ENCODE data around the gene LCMT1.
"Not testable (repeated sequence)": the region's sequence is repeated elsewhere in the genome, so short reads cannot be mapped to it uniquely, and the experiment has no call there.

The LCMT1 gene

DNA sequence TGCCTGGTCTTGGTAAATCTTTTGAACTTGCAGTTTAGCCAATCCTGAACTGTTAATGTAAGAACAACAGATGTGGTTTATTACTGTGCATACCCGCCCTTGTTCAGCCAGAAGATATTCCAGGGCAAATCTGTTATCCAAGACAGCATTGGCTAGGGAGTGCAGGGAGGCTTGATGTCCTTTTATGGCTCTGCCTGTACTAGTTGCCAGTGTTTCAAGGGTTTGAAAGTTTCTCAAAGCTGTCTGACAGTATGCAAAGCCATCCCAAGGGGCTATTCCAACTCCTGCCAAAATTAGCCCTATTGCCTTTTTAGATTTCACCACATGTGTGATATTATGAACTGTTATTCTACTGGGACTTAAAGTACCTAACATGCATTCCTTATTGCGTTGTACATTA is 30.1 kb downstream of the LCMT1 start:
- DNase-seq (ENCODE audit: low read depth in 2 of 2) = no peak

- DNase-seq (ENCODE audit: low read depth in 2 of 2) = no peak
Observed at GRCh38 chr16:25143928-25144327, 32.4 kb downstream of the LCMT1 start.

- no peak for DNase-seq (ENCODE audit: low read depth in 2 of 2)
Observed at GRCh38 chr16:25148568-25149215, 37.1 kb downstream of the LCMT1 start.

- no peak for DNase-seq (ENCODE audit: low read depth in 2 of 2)
Observed at GRCh38 chr16:25151996-25152395, 40.5 kb downstream of the LCMT1 start.

GRCh38 chr16:25155553-25156460 is 44.3 kb downstream of the LCMT1 start:
- no peak for DNase-seq (ENCODE audit: low read depth in 2 of 2)

DNA sequence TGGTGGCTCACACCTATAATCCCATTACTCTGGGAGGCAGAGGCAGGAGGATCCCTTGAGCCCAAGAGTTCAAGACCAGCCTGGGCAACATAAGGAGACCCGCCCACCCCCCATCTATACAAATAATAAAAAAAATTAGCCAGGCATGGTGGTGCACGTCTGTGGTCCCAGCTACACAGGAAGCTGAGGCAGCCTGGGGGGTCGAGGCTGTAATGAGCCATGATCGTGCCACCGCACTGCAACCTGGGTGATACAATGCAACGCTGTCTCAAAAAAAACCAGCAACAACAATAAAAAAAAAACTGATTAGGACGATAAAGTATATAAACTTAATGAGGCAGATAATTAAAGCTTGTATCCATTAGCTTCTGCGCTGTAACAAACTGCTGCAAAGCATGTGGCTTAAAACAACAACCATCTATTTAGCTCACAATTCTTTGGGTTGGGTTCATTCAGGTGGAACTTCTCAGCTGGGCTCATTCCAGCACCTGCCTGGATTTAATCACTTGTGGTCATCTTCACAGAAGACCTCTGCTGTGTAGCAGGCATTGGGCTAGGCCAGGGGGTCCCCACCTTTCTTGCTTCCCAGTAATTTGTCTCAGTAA is 45.8 kb downstream of the LCMT1 start:
- no peak for DNase-seq (ENCODE audit: low read depth in 2 of 2)

- DNase-seq (ENCODE audit: low read depth in 2 of 2) = no peak
Observed at GRCh38 chr16:25158401-25158800, 46.9 kb downstream of the LCMT1 start.

GRCh38 chr16:25161753-25162367 is 50.3 kb downstream of the LCMT1 start:
- no peak for DNase-seq (ENCODE audit: low read depth in 2 of 2)

- no peak for DNase-seq (ENCODE audit: low read depth in 2 of 2)
Observed at GRCh38 chr16:25163683-25164082, 52.1 kb downstream of the LCMT1 start.

DNA sequence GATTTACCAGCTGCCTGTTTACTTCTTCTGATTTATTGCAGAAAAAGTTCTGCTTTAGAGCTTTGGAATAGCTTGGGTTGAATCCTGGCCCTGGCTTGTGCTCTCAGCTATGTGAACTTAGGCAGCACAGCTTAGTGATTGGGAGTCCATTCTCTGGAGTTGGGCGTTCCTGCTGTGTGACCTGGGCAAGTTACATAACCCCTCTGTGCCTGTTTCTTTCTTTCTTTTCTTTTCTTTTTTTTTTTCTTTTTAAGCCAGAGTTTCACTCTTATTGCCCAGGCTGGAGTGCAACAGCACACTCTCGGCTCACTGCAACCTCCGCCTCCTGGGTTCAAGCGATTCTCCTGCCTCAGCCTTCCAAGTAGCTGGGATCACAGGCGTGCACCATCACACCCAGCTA is 53.7 kb downstream of the LCMT1 start:
- DNase-seq (ENCODE audit: low read depth in 2 of 2) = no peak

DNA sequence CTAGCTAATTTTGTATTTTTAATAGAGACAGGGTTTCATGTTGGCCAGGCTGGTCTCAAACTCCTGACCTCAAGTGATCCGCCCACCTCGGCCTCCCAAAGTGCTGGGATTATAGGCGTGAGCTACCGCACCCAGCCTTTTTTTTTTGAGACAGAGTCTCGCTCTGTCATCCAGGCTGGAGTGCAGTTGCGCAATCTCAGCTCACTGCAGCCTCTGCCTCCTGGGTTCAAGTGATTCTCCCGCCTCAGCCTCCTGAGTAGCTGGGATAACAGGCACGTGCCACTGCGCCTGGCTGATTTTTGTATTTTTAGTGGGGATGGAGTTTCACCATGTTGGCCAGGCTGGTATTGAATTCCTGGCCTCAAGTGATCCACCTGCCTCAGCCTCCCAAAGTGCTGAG is 56.4 kb downstream of the LCMT1 start:
- DNase-seq (ENCODE audit: low read depth in 2 of 2) = not testable (repeated sequence)

DNA sequence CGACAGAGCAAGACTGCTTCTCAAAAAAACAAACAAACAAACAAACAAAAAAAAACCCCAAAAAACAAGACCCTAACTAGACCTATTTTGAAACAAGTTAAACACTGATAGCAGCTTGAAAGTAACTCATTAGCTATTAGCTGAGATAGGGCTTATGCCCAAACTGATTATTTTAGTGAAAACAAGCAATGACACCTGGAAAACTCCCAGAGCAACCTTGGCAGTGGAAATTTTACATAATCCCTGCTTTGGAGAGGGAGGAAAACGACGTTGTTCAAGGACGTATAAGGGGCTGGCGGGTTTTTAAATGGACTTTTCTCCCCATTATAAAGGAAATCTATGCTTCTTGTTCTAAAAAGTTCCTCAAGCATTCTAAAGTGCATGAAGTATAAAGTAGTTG is 59.8 kb downstream of the LCMT1 start:
- no peak for DNase-seq (ENCODE audit: low read depth in 2 of 2)

DNA sequence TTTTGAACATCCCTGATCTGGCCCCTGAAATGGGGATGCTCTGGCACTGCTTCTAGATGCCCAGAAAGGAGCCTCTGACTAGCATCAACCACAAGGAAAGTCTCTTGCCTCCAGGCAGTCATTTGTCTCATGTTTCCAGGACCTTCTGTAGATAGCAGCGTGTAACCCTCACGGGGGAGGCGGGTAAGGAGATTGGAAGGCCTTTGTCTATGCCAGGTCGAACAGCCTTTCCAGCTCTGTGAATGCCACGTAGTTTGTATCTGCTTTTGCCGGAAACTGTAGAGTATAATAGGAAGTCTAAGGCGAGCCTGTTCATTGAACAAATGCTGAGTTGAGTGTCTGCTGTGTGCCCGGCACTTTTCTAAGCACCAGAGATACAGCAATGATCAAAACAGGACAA is 61.3 kb downstream of the LCMT1 start:
- DNase-seq (ENCODE audit: low read depth in 2 of 2) = no peak

DNA sequence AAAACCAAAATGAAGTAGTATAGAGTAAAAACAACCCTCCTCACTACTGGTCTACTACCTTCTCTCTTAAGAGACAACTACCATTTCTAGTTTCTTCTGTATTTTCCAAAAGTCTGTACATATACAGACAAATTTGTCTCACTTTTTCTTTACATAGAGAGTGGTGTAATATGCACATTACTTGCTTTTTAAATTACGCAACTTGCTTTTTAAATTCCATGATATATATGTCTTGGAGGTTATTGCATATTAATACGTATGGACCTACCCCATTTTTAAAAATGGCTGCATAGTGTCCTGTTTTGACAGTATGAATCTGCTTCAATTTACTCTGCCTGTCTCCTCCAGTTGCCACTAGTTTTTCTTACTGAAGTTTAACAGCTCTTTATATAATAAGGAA is 62.7 kb downstream of the LCMT1 start:
- DNase-seq (ENCODE audit: low read depth in 2 of 2) = no peak

DNA sequence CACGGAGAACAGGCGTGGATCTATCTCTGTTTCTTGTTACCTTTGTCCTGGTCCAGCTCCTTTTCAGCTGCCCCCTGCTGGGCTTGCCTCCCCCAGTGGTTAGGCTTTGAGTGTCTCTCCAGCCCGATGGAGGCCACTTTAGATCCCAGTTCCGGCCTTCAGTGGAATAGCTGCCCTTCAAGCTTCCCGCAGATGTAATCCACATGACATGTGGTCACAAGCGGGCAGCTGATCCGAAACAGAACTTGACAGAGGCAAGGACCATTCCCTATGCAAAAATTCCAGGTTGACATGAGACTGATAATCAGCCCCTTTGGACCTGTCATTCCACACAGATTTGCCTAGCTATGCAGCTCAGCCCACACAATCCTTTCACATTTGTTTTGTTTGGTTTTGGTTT is 64.6 kb downstream of the LCMT1 start:
- DNase-seq (ENCODE audit: low read depth in 2 of 2) = no peak

DNA sequence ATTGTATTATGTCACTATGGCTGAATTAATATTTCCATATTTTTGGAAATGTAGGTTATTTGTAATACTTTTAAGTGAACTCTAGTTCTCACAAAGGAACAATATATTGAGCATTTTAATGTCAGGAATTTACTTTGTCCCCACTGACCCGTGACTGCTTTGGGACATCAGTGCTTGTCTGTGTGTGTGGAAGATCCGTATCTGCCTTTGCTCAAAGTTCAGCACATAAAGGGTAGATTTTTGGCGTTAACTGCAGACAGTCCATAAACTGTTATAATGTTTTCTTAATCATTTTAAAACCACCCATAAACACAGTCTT is 65.9 kb downstream of the LCMT1 start:
- DNase-seq (ENCODE audit: low read depth in 2 of 2) = no peak

- no peak for DNase-seq (ENCODE audit: low read depth in 2 of 2)
Observed at GRCh38 chr16:25177831-25178688, 66.5 kb downstream of the LCMT1 start.

DNA sequence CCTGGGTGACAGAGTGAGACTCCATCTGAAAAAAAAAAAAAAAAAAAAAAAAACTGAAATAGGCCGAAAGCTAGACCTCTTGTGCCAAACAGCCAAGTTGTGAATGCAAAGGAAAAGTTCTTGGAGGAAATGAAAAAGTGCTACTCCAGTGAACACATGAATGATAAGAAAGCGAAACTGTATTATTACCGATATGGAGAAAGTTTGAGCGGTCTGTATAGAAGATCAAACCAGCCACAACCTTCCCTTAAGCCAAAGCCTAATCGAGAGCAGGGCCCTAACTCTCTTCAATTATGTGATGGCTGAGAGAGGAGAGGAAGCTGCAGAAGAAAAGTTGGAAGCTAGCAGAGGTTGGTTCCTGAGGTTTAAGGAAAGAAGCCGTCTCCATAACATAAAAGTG is 69.7 kb downstream of the LCMT1 start:
- not testable (repeated sequence) for DNase-seq (ENCODE audit: low read depth in 2 of 2)

GRCh38 chr16:25184771-25185170 is 73.2 kb downstream of the LCMT1 start:
- no peak for DNase-seq (ENCODE audit: low read depth in 2 of 2)

DNA sequence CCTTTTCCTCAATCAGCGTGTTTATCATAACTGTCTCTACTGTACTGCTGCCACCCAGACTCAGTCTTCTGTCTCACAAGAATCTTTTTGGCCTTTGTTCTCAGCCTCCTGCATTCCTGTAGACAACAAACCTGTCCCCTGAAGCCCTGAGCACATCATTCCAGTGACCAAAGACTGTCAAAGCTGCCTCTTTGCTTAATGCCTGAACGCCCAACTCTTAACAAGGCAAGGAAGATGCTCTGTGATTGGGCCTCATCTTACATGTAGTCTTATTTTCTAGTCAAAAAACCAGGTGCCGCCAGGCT is 75.9 kb downstream of the LCMT1 start:
- DNase-seq (ENCODE audit: low read depth in 2 of 2) = no peak

- no peak for DNase-seq (ENCODE audit: low read depth in 2 of 2)
Observed at GRCh38 chr16:25189305-25189704, 77.8 kb downstream of the LCMT1 start.

- no peak for DNase-seq (ENCODE audit: low read depth in 2 of 2)
Observed at GRCh38 chr16:25192096-25192495, 80.6 kb downstream of the LCMT1 start.
